SW 1271 (cell line): ENCODE data around the gene VSIG8.
A peak's percentile ranks its signal among the peaks of the same experiment; 100 is the strongest.

ENCODE experiments used
- DNase-seq, 2 experiments: peaks; one replicate each; lab custom pipeline; 2025; lab: John Stamatoyannopoulos, UW

Gene VSIG8

GRCh38 chr1:159883134-159883533 is 20.7 kb upstream of the VSIG8 start:
- no peak for DNase-seq

DNA sequence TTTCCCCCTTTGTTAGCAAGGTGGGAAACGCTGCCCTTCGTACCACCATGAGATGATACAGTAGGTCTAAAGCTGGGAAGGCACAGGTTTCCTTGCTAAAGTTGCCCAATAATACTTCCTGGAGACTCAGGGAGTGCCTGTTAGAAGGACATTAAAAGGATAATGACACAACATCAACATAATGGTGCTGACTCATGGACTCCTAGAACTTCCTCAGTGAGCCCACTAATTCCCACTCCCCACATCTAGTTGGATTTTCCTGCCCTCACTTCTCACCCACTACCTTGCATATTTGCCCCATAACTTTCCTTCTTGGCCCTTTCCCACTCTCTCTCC is 20.0 kb upstream of the VSIG8 start:
- no peak for DNase-seq

- peak; percentile 44 to 77 for DNase-seq
These were observed 19.4 kb upstream of the VSIG8 start for GRCh38 chr1:159881622-159882526.

DNA sequence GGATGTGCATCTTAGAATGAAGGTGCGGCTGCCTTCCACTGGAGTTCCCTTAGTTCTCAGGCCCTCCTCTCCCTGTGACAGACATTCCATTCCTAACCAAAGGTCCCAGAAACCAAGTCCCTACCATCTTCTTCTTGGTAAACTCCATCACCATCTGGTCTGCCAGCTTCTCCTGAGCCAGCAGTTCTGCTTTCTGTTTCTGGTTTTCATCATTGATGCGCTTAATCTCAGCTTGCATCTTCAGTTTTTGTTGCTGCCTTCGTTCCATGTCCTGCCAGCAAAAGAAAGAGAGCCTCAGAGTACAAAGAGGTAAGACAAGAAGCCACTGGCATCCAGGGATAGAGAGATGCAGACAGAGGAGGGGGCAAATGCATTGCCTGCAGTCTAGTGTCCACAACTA is 18.0 kb upstream of the VSIG8 start:
- DNase-seq, result no peak

GRCh38 chr1:159879977-159880376 is 17.5 kb upstream of the VSIG8 start:
- no peak for DNase-seq

GRCh38 chr1:159879136-159879535 is 16.7 kb upstream of the VSIG8 start:
- DNase-seq, result no peak

DNA sequence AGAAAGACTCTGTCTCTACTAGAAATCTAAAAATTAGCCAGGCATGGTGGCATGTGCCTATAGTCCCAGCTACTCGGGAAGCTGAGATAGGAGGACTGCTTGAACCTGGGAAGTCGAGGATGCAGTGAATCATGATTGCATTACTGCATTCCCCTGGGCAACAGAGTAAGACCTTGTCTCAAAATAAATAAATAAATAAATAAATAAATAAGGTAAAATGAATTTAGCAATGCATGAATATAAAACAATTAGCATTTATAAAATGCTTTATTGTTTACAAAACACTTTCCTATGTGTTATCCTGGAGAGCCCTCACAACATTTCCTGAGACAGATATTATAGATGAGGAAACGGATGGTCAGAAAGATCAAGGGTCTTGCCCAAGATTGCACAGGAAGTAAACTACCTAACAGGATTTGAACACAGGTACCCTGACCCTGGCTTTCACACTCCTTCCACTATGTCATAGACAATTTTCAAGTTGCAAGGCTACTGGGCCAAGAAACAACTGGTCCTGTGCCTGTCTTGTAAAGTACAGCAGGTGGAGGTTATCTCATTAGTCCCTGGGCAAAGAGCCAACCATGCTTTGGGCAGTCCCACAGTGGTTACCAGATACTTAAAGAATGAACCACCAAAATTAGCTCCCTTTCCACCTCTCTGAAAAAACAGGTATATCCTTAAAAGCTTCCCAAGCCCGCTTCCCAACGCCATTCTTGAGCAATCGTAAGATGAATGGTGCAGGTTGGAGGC is 15.4 kb upstream of the VSIG8 start:
- DNase-seq, result no peak

- no peak for DNase-seq
These were observed 11.2 kb upstream of the VSIG8 start for GRCh38 chr1:159873530-159874143.

DNA sequence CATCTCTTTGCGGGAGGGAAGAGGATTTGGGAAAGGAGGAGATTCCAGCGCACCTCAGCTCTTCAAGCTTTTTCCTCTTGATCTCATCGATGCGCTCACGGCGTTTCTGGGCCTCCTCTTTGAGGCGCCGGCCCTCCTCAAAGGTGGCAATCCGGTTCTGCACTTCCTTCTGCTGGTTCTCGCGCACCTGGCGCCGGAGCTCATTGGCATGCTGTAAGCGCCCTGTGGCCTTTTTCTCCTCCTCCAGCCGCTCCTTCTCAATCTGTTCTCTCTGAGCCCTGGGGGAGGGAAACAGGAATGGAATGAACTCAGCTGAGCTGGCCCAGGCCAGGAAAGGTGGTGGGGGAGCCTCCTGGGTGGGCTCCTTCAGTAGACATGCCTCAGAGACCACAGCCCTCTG is 10.4 kb upstream of the VSIG8 start:
- no peak for DNase-seq

DNA sequence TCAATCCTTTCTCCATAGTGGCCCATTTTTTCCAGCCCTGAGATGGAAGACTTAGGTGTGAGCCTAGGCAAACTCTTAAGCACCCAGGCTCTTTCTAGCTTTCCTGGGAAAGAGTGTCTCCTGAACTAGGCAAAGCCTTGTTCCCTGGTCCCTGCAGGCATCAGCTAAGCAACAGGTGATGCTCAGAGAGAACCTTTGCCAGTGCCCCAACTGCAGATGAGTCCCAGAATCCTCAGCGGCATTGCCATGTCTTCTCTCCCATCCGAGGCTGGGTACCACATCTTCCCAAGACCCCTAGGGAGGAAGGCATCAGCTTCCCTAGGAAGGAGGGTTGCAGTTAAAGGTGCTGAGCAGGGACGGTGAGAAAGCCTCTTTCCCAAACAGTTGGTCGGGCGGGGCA is 8.2 kb upstream of the VSIG8 start:
- no peak for DNase-seq

GRCh38 chr1:159869607-159870006 is 7.2 kb upstream of the VSIG8 start:
- no peak for DNase-seq

DNA sequence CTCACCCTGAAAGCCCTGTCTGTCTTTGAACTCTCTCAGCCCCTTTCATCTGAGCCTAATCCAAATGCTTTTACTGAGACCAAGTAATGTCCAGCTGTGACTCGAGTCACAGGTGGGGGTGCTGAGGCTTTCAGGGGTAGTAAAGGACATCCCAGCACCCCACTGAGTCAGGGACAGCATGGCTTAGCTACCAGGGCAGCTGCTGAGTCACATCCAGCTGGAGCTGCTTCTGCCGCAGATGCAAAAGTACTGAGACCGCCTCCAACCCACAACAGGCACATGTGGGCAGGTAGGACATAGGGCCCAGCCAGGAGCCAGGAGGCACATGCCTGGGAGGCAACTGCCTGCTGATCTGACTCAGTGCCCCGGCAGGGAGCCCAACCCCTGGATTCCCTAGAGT is 6.7 kb upstream of the VSIG8 start:
- DNase-seq, result no peak

- no peak for DNase-seq
These were observed 6.3 kb upstream of the VSIG8 start for GRCh38 chr1:159868766-159869165.

- no peak for DNase-seq
These were observed 5.2 kb upstream of the VSIG8 start for GRCh38 chr1:159867664-159868026.

- no peak for DNase-seq
These were observed 4.6 kb upstream of the VSIG8 start for GRCh38 chr1:159866905-159867663.

DNA sequence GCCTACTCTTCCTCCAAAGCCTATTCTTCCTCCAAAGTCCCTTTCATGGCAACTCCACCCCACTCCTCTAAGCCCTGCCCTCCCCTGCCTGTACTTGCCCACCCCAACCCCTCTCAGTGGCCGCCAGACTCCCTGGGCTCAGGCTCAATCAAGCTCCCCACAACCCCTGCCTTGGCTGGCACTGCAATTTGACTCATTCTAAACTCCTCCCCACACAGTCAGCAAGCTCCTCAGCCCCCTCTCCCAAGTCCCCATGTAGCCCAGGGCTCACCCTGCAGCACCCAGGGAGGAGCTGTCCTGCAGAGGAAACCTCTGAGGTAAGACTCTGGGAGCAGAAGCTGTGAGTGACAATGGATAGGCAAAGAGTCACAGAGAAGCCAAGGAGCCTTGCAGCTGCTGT is 3.6 kb upstream of the VSIG8 start:
- no peak for DNase-seq

DNA sequence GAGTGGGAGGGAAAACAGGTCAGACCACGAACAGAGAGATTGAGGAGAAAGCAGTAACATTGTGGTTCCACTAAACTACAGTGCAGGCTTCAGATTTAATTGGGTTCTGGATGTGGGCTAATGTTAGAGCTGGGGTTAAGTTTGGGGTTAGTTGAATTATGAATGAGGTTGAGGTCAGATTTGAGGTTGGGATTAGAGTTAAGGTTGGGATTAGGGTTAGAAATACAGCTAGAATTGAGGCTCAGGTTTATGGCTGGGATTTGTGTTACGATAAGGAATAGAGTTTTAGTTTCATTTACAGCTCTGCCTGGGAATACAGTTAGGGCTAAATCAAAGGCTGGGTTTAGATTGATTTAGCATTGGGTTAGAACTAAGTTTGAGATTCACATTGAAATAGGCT is 1.8 kb upstream of the VSIG8 start:
- no peak for DNase-seq

- no peak for DNase-seq
These were observed 426 bp downstream of the VSIG8 start for GRCh38 chr1:159862031-159862430.

- no peak for DNase-seq
These were observed 1.2 kb downstream of the VSIG8 start for GRCh38 chr1:159861218-159861617.

DNA sequence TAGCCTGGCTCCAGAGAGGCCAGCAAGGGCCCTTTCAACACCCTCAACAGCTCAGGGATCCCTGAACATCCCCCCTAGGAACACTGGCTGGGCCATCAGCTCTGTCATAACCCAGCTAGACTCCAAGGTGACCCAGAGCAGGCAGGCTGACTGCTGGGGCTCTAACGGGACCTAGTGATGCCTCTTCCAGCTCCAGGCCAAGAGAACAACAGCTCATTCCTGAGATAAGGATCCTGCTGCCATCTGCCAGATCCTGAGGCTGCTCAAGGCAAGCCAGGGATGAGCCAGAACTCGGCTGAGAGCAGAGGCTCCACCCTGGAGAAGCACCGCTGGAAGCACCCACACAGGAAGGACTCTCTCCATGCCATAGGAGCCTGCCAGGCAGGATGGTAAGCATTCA is 2.0 kb downstream of the VSIG8 start:
- no peak for DNase-seq

GRCh38 chr1:159859767-159860322 is 2.6 kb downstream of the VSIG8 start:
- DNase-seq, result no peak

GRCh38 chr1:159857889-159858288 is 4.6 kb downstream of the VSIG8 start:
- DNase-seq, result no peak
